ENCODE results near the gene ST6GALNAC3. TPM values are rescaled to one million over a fixed set of nuclear protein-coding genes. Genes with fewer than 3 reads are reported as not detected.

Gene ST6GALNAC3
- polyA plus RNA-seq, 2 of the 4 experiments (the other 2 are of a cell fraction): 1.1 to 1.2 TPM

- TF ChIP-seq EHMT2 (IDR thresholded peaks at IDR 0.05; ENCODE audit: low read depth) (no peak), RARB (CRISPR knock-in tag; IDR thresholded peaks at IDR 0.05) (no peak), RAD21 (conservative IDR thresholded peaks at IDR 0.05 in 1 of 2, IDR thresholded peaks at IDR 0.05 in 1 of 2) (no peak), POLR2AphosphoS2 (conservative IDR thresholded peaks at IDR 0.05; ENCODE audit: low read length) (no peak), HOXA7 (CRISPR knock-in tag; IDR thresholded peaks at IDR 0.05) (no peak), ZSCAN20 (CRISPR knock-in tag; IDR thresholded peaks at IDR 0.05) (no peak), EHF (CRISPR knock-in tag; IDR thresholded peaks at IDR 0.05) (no peak), SMC3 (IDR thresholded peaks at IDR 0.05) (no peak), FOSB (CRISPR knock-in tag; IDR thresholded peaks at IDR 0.05) (no peak)
- TF ChIP-seq, protein P1, sequence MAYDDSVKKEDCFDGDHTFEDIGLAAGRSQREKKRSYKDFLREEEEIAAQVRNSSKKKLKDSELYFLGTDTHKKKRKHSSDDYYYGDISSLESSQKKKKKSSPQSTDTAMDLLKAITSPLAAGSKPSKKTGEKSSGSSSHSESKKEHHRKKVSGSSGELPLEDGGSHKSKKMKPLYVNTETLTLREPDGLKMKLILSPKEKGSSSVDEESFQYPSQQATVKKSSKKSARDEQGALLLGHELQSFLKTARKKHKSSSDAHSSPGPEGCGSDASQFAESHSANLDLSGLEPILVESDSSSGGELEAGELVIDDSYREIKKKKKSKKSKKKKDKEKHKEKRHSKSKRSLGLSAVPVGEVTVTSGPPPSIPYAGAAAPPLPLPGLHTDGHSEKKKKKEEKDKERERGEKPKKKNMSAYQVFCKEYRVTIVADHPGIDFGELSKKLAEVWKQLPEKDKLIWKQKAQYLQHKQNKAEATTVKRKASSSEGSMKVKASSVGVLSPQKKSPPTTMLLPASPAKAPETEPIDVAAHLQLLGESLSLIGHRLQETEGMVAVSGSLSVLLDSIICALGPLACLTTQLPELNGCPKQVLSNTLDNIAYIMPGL (CRISPR knock-in tag; IDR thresholded peaks at IDR 0.05; ENCODE audit: borderline replicate concordance): no peak
Measured at GRCh38 chr1:76480827-76481226, 406.3 kb downstream of the ST6GALNAC3 start (continued).

- Histone ChIP-seq H3K9me3 (no peaks in the 10 kb centered on the region), H3K4me2 (no peak overlapping the region), H3K4me1 (no peaks in the 10 kb centered on the region), H3K27ac (no peak overlapping the region), H3K4me3 (no peak overlapping the region)
- ATAC-seq (no peak), FAIRE-seq (no peak), DNase-seq (ENCODE audit: low read depth in 1 of 2, low spot score in 1 of 2) (no peak)
- CTCF ChIA-PET: no interaction called here
- no peak for TF ChIP-seq MAFK (IDR thresholded peaks at IDR 0.05; ENCODE audit: partially characterized antibody)
- TF ChIP-seq HOXA7 (CRISPR knock-in tag; IDR thresholded peaks at IDR 0.05): no peak
- no peak for TF ChIP-seq ZNF302 (CRISPR knock-in tag; IDR thresholded peaks at IDR 0.05)
- no peak for TF ChIP-seq EHF (CRISPR knock-in tag; IDR thresholded peaks at IDR 0.05)
- TF ChIP-seq SMC3 (IDR thresholded peaks at IDR 0.05): no peak
- 5% methylated on average over 1 of the region's 1 CpG for whole genome bisulfite sequencing (ENCODE audit: missing lambda C conversion rate)
- POLR2A ChIA-PET: no interaction called here
Measured at GRCh38 chr1:76481672-76482071, 407.1 kb downstream of the ST6GALNAC3 start.

DNA sequence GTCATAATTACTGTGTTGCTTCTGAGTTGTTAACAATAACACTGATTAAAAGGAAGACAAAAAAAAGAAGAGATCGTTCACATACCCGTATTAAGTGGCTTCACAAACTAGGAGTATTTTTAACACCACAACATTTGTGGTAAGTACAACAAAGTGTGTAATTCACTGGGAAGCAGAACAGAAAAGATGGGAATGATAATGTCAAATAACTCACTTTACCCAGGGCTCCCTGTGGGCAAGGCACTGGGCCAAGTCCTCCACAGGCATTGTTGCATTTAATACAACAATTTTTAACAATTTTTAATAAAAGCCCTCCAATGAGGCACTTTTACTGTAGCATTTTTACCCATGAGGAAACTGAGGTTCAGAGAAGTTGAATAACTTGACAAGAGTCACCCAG lies 407.7 kb downstream of the ST6GALNAC3 start:
- 4% methylated on average over 2 of the region's 2 CpGs for WGBS (ENCODE audit: missing lambda C conversion rate)
- ATAC-seq: no peak
- no peak overlapping the region for H3K4me2 ChIP-seq
- H3K4me1 ChIP-seq: no peaks in the 10 kb centered on the region
- CTCF ChIA-PET: no interaction called here
- POLR2A ChIA-PET: no interaction called here
- DNase-seq (ENCODE audit: low read depth in 1 of 2, low spot score in 1 of 2): no peak
- no peak for FAIRE-seq
- TF ChIP-seq CBX2 (IDR thresholded peaks at IDR 0.05; ENCODE audit: borderline replicate concordance, low read depth) (no peak), ELK1 (IDR thresholded peaks at IDR 0.05; ENCODE audit: low read depth, low read length) (no peak), ESRRA (IDR thresholded peaks at IDR 0.05; ENCODE audit: borderline replicate concordance, low read length) (no peak), JUN (IDR thresholded peaks at IDR 0.05) (no peak), RARB (CRISPR knock-in tag; IDR thresholded peaks at IDR 0.05) (no peak), KDM5A (IDR thresholded peaks at IDR 0.05) (no peak), POLR2AphosphoS2 (conservative IDR thresholded peaks at IDR 0.05; ENCODE audit: low read length) (no peak), CEBPB (IDR thresholded peaks at IDR 0.05) (no peak), RCOR1 (IDR thresholded peaks at IDR 0.05; ENCODE audit: low read depth, low read length) (no peak), EHMT2 (IDR thresholded peaks at IDR 0.05; ENCODE audit: low read depth) (no peak), BHLHE40 (IDR thresholded peaks at IDR 0.05; ENCODE audit: low read depth, low read length) (no peak), GATA3 (IDR thresholded peaks at IDR 0.05; ENCODE audit: borderline replicate concordance) (no peak), HDAC2 (IDR thresholded peaks at IDR 0.05) (no peak), RAD21 (conservative IDR thresholded peaks at IDR 0.05 in 1 of 2, IDR thresholded peaks at IDR 0.05 in 1 of 2) (no peak)
- TF ChIP-seq, protein P2, sequence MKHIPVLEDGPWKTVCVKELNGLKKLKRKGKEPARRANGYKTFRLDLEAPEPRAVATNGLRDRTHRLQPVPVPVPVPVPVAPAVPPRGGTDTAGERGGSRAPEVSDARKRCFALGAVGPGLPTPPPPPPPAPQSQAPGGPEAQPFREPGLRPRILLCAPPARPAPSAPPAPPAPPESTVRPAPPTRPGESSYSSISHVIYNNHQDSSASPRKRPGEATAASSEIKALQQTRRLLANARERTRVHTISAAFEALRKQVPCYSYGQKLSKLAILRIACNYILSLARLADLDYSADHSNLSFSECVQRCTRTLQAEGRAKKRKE (CRISPR knock-in tag; IDR thresholded peaks at IDR 0.05; ENCODE audit: low read depth): no peak
- no peaks in the 10 kb centered on the region for H3K9me3 ChIP-seq
- H3K4me3 ChIP-seq: no peak overlapping the region
- no peak overlapping the region for H3K27ac ChIP-seq

Data from A549 (cell line).